Measurements from ENCODE around the gene AFF1.
A peak's percentile ranks its signal among the peaks of the same experiment; 100 is the strongest.

Gene AFF1

DNA sequence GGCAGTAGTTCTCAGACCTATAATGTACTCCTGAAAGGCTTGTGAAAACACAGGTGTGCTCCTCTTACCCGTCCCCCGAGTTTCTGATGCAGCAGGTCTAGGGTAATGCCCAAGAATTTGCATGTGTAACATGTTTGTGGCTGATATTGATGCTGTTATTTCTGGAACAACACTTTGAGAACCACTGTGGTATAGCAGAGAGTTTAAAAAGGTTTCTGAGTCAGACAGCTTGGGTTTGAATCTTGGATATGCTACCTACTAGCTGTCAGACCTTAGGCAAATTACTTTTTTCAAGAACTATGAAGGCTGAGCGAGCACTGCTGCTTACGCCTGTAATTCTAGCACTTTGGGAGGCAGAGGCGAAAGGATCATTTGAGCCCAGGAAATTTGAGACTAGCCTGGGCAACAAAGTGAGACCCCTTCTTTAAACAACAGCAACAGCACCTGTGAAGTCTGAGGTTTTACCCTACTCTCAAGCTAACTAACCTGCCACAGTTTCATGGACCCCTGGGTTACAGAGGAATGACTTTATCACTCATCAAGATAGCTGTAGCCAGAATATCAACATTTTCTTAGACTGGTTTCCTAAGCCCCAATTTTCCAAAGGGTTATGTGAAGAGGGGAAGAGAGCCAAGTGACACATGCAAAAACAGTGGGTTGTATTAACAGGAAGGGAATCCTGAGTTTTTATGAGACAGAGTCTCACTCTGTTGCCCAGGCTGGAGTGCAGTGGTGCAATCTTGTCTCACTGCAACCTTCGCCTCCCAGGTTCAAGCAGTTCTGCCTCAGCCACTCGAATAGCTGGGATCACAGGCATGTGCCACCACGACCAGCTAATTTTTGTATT is 5.1 kb downstream of the AFF1 start:
- Histone ChIP-seq H3K4me1 (ENCODE audit: control insufficient read depth, insufficient read depth, low read length, poor library complexity, severe bottlenecking) (peaks cover 29% of the 10 kb centered on the region), H3K27ac (ENCODE audit: low read depth, low read length, severe bottlenecking) (peak overlapping the region; percentile 29), H3K4me3 (ENCODE audit: extremely low read depth, insufficient read depth, low read length, poor library complexity, severe bottlenecking) (no peak overlapping the region), H3K9me3 (ENCODE audit: control insufficient read depth, low read length) (no peaks in the 10 kb centered on the region), H3K36me3 (ENCODE audit: control insufficient read depth, insufficient read depth, low read length) (no peaks in the 10 kb centered on the region)
- 85 to 88% methylated on average over 8 of the region's 8 CpGs for WGBS, 2 experiments (ENCODE audit: insufficient coverage in 2 of 2)

DNA sequence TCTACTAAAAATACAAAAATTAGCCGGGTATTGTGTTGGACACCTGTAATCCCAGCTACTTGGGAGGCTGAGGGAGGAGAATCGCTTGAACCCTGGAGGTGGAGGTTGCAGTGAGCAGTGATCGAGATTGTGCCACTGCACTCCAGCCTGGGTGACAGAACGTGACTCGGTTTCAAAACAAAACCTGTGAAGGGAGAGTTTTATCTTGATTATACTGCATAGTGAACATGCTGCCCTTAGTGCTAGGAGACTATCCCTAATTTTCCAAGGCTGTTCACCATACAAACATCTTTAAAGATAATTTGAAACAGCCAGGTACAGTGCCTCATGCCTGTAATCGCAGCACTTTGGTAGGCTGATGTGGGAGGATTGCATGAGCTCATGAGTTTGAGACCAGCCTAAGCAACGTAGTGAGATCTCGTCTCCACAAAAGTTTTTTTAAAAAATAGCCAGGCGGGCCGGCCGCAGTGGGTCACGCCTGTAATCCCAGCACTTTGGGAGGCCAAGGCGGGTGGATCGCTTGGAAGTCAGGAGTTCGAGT is 6.2 kb downstream of the AFF1 start:
- 96% methylated on average over 13 of the region's 15 CpGs for WGBS, 2 experiments (ENCODE audit: insufficient coverage in 2 of 2)
- no peak overlapping the region for H3K27ac ChIP-seq (ENCODE audit: low read depth, low read length, severe bottlenecking)
- no peaks in the 10 kb centered on the region for H3K36me3 ChIP-seq (ENCODE audit: control insufficient read depth, insufficient read depth, low read length)
- no peak overlapping the region for H3K4me3 ChIP-seq (ENCODE audit: extremely low read depth, insufficient read depth, low read length, poor library complexity, severe bottlenecking)
- no peaks in the 10 kb centered on the region for H3K9me3 ChIP-seq (ENCODE audit: control insufficient read depth, low read length)
- H3K4me1 ChIP-seq (ENCODE audit: control insufficient read depth, insufficient read depth, low read length, poor library complexity, severe bottlenecking) = peaks cover 29% of the 10 kb centered on the region

DNA sequence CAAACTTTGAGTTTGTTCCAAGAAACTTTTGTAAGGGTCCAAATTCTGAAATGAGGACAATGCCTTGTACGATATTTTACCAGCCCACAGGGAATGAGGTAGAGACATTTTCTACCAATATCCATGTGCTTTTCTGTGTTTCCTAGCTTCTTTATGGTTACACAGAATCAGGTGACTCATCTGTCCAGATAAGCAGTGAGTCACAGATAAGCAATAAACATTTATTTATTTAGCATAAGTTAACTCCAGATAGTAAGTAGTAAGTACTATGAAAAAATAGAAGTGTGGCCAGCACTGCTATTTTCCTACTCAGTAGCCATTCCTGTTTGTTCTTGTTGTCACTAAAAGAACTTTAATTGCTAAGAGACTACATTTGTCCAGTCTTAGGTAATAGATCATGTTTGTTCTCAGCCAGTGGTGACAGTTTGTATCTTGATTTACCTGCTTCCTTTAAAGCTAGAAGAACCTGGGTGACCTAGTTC is 7.4 kb downstream of the AFF1 start:
- WGBS, 2 experiments (ENCODE audit: insufficient coverage in 2 of 2) = 100% methylated on average over 1 of the region's 1 CpG
- Histone ChIP-seq H3K36me3 (ENCODE audit: control insufficient read depth, insufficient read depth, low read length) (no peaks in the 10 kb centered on the region), H3K4me3 (ENCODE audit: extremely low read depth, insufficient read depth, low read length, poor library complexity, severe bottlenecking) (no peak overlapping the region), H3K4me1 (ENCODE audit: control insufficient read depth, insufficient read depth, low read length, poor library complexity, severe bottlenecking) (peaks cover 21% of the 10 kb centered on the region), H3K9me3 (ENCODE audit: control insufficient read depth, low read length) (no peaks in the 10 kb centered on the region), H3K27ac (ENCODE audit: low read depth, low read length, severe bottlenecking) (no peak overlapping the region)

DNA sequence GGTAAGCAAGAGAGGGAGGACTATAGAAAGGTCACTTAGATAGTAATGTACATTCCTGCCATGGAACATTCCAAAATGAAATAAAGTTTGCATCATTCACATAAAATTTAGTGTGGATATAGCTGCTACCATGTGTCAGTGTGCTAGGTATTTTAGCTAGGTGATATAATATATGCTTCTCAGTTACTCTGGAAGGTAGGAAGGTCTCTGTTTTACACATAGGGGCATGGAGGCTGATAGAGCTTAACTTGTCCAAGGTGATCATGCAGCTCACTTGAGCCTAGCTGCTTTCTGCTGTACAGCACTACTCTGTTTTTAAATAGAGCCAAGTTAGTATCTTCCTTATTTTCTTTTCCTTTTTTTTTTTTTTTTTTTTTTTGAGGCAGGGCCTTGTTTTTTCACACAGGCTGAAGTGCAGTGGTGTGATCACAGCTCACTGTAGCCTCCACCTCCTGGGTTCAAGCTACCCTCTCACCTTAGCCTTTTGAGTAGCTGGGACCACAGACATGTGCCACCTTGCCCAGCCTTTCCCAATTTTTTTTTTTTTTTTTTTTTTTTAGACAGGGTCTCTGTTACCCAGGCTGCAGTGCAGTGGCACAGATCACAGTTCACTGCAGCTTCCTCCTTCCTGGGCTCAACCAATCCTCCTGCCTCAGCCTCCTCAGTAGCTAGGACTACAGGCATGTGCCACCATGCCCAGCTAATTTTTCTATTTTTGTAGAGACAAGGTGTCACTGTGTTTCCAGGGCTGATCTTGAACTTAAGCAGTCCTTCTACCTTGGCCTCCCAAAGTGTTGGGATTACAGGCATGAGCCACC is 10.4 kb downstream of the AFF1 start:
- peaks cover 2% of the 10 kb centered on the region for H3K36me3 ChIP-seq (ENCODE audit: control insufficient read depth, insufficient read depth, low read length)
- no peak overlapping the region for H3K4me3 ChIP-seq (ENCODE audit: extremely low read depth, insufficient read depth, low read length, poor library complexity, severe bottlenecking)
- H3K27ac ChIP-seq (ENCODE audit: low read depth, low read length, severe bottlenecking) = no peak overlapping the region
- H3K4me1 ChIP-seq (ENCODE audit: control insufficient read depth, insufficient read depth, low read length, poor library complexity, severe bottlenecking) = peaks cover under 1% of the 10 kb centered on the region
- H3K9me3 ChIP-seq (ENCODE audit: control insufficient read depth, low read length) = no peaks in the 10 kb centered on the region

DNA sequence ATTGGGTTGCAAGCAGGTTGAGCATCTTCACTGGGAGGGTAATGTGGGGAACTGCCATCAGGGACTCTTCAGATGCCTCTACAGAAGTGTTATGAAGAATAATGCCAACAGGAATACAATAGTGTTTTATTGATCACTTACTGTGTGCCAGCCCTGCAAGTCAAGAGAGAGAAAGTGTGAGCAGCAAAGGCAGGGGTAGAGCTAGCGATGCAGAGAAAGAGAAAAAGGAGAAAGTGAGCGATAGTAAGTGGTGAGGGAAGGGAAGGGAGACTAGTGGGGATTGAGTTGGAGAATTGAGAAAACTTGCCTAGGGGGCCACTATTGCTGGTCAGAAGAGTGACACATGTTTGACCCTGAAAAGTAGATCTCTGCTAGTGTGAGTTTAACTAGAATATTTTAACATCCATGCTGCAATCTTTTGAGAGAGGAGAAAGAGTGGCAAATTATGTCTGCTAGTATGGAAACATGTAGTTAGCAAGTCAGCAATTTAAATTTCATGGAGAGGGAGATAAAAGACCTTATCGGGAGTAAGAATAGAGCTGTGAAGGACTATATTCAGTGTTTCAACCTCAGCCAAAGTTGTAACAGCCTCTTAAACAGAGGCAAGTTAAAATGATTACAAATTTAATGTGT is 12.2 kb downstream of the AFF1 start:
- Histone ChIP-seq H3K4me3 (ENCODE audit: extremely low read depth, insufficient read depth, low read length, poor library complexity, severe bottlenecking) (no peak overlapping the region), H3K27ac (ENCODE audit: low read depth, low read length, severe bottlenecking) (peak overlapping the region; percentile 47), H3K4me1 (ENCODE audit: control insufficient read depth, insufficient read depth, low read length, poor library complexity, severe bottlenecking) (no peaks in the 10 kb centered on the region), H3K9me3 (ENCODE audit: control insufficient read depth, low read length) (no peaks in the 10 kb centered on the region), H3K36me3 (ENCODE audit: control insufficient read depth, insufficient read depth, low read length) (peaks cover 4% of the 10 kb centered on the region)
- WGBS, 2 experiments (ENCODE audit: insufficient coverage in 2 of 2) = 53 to 65% methylated on average over 3 of the region's 3 CpGs

DNA sequence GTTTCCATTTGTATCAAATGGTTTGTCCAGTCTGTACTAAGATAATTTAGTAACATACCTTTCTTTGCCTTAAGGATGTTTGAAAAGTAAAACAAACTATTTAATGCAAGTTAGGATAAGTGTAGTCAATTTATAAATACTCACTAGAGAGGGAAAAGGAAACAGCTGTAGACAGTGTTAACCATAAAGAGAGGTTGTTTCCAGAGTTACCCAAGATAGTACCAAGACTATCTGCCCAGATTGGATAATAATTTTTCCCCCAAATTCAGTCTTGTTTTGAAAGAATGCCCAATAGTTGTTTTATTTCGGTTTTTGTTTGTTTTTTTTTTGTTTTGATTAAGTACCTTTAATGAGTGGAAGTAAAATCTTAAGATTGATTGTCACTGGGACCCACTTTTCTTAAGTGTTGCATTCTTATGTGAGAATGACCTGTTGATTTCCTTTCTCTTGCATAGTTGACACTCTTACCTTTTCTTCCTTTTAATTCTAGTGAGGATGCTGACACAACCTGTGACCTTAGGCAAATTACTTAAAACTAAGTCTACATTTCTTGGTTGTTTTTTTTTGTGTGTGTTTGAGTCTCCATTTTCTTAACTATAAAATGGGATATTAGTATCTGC is 12.8 kb downstream of the AFF1 start:
- H3K36me3 ChIP-seq (ENCODE audit: control insufficient read depth, insufficient read depth, low read length) = peaks cover 4% of the 10 kb centered on the region
- H3K27ac ChIP-seq (ENCODE audit: low read depth, low read length, severe bottlenecking) = no peak overlapping the region
- WGBS, 2 experiments (ENCODE audit: insufficient coverage in 2 of 2) = no CpG with 5 or more reads among the region's 1 CpG
- no peaks in the 10 kb centered on the region for H3K9me3 ChIP-seq (ENCODE audit: control insufficient read depth, low read length)
- no peak overlapping the region for H3K4me3 ChIP-seq (ENCODE audit: extremely low read depth, insufficient read depth, low read length, poor library complexity, severe bottlenecking)
- H3K4me1 ChIP-seq (ENCODE audit: control insufficient read depth, insufficient read depth, low read length, poor library complexity, severe bottlenecking) = no peaks in the 10 kb centered on the region

DNA sequence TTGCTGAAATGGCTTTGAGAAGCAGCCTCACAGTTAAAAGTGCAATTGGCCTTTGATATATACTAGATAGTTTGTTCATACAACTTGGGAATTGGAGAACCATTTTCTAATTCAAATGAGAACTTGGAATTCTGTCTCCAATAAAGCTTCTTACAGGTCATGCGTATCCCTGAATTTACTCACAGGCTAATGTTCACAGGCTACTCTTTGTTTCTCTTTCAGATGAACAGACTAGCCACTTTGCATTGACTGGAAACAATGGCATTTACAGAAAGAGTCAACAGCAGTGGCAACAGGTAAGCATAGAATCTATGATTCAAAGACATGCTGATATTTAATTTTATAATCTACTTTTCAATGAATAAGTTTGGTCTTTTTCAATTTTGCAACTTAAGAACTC is 13.5 kb downstream of the AFF1 start:
- Histone ChIP-seq H3K4me3 (ENCODE audit: extremely low read depth, insufficient read depth, low read length, poor library complexity, severe bottlenecking) (no peak overlapping the region), H3K4me1 (ENCODE audit: control insufficient read depth, insufficient read depth, low read length, poor library complexity, severe bottlenecking) (no peaks in the 10 kb centered on the region), H3K27ac (ENCODE audit: low read depth, low read length, severe bottlenecking) (no peak overlapping the region), H3K9me3 (ENCODE audit: control insufficient read depth, low read length) (no peaks in the 10 kb centered on the region), H3K36me3 (ENCODE audit: control insufficient read depth, insufficient read depth, low read length) (peaks cover 4% of the 10 kb centered on the region)
- 71 to 85% methylated on average over 1 of the region's 1 CpG for WGBS, 2 experiments (ENCODE audit: insufficient coverage in 2 of 2)

DNA sequence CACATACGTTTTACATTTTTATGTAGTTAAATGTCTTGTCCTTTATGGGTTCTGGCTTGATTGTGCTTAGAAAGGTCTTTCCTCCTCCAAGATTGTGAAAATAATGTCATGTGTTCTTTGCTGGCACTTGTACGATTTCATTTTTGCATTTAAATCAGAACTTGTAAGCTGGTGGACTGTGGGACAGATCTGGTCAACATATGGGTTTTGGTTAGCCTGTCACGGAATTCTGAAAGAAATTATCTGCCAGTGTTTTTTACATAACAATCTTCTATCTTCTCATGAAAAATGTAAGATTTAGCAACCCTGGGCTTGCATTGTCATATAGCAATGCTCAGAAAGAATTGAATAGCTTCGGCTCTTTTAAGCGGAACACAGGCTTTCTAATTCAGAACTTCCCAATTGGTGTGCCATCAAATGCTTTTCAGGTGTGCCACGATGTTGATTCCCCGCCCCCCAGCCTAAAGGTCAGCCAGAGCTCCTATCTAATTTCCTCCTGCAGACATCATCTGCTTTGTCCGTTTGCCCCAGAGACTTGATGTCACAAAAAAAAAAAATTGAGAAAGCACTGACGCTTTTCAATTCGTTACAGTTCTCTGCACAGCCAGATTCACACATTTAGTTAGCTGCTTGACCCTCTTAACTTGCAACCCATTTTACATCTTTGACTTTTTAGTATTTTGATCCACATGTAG is 16.2 kb downstream of the AFF1 start:
- Histone ChIP-seq H3K9me3 (ENCODE audit: control insufficient read depth, low read length) (no peaks in the 10 kb centered on the region), H3K27ac (ENCODE audit: low read depth, low read length, severe bottlenecking) (no peak overlapping the region), H3K4me1 (ENCODE audit: control insufficient read depth, insufficient read depth, low read length, poor library complexity, severe bottlenecking) (no peaks in the 10 kb centered on the region), H3K36me3 (ENCODE audit: control insufficient read depth, insufficient read depth, low read length) (peaks cover 4% of the 10 kb centered on the region), H3K4me3 (ENCODE audit: extremely low read depth, insufficient read depth, low read length, poor library complexity, severe bottlenecking) (no peak overlapping the region)
- 61 to 68% methylated on average over 7 of the region's 10 CpGs for WGBS, 2 experiments (ENCODE audit: insufficient coverage in 2 of 2)

DNA sequence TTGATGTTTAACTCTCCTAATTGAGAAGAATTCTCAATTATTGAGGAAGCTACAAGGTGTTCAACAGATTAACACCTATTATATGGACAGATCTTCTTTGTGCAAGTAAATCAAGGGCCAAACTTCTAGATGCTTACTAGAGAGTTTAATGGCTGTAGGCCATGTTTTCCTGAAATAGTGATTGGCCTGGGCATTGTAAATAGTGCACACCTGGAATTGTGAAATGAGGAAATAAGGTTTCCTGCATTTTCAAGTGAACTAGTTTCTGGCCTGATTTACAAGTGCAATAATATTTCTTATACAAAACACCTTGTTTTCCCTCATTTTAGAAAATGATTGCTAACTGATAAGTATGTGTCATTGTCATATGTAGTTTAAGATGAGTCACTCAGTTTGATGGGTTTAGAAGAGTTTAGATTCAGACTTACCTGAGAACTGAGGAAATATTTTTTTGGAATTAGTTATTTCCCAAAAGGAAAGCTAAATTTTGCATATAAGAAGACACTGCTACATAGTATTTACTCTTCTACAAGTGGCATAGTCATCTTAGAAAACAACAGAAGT is 21.2 kb downstream of the AFF1 start:
- no peaks in the 10 kb centered on the region for H3K36me3 ChIP-seq (ENCODE audit: control insufficient read depth, insufficient read depth, low read length)
- H3K9me3 ChIP-seq (ENCODE audit: control insufficient read depth, low read length) = no peaks in the 10 kb centered on the region
- H3K27ac ChIP-seq (ENCODE audit: low read depth, low read length, severe bottlenecking) = no peak overlapping the region
- no peak overlapping the region for H3K4me3 ChIP-seq (ENCODE audit: extremely low read depth, insufficient read depth, low read length, poor library complexity, severe bottlenecking)
- H3K4me1 ChIP-seq (ENCODE audit: control insufficient read depth, insufficient read depth, low read length, poor library complexity, severe bottlenecking) = peaks cover 16% of the 10 kb centered on the region

DNA sequence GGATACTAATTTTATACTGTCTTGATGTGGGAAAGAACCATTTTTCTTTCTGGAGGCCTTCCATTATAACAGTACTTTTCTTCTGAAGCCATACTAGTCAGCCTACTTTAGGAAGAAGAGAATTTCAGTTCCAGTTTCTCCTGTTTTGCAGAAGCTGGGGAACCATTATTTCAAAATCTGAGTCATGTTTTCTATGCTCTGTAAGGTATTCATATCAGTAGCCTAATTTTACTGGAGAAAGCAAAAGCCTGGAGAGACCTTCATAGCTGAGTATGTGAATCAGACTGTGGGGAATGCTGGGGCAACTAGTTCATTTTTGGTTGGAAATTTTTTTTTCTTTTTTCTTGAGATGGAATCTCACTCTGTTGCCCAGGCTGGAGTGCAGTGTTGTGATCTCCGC is 22.4 kb downstream of the AFF1 start:
- Histone ChIP-seq H3K4me3 (ENCODE audit: extremely low read depth, insufficient read depth, low read length, poor library complexity, severe bottlenecking) (no peak overlapping the region), H3K27ac (ENCODE audit: low read depth, low read length, severe bottlenecking) (no peak overlapping the region), H3K4me1 (ENCODE audit: control insufficient read depth, insufficient read depth, low read length, poor library complexity, severe bottlenecking) (peaks cover 25% of the 10 kb centered on the region), H3K36me3 (ENCODE audit: control insufficient read depth, insufficient read depth, low read length) (no peaks in the 10 kb centered on the region), H3K9me3 (ENCODE audit: control insufficient read depth, low read length) (no peaks in the 10 kb centered on the region)
- 100% methylated on average over 1 of the region's 1 CpG for WGBS, 2 experiments (ENCODE audit: insufficient coverage in 2 of 2)

All from mesodermal cell (in vitro differentiated cells).